ENCODE results near the gene CDH23. TPM values are rescaled to one million over a fixed set of nuclear protein-coding genes. Genes with fewer than 3 reads are reported as not detected.

The CDH23 gene
- total RNA-seq, 1 experiment from 2014 or later = not detected

GRCh38 chr10:71537681-71538080 is 141.0 kb downstream of the CDH23 start:
- no peak for DNase-seq (ENCODE audit: low read depth)

- DNase-seq (ENCODE audit: low read depth) = no peak
Observed at GRCh38 chr10:71538608-71539260, 142.0 kb downstream of the CDH23 start.

GRCh38 chr10:71539442-71540118 is 142.9 kb downstream of the CDH23 start:
- DNase-seq (ENCODE audit: low read depth) = no peak

- DNase-seq (ENCODE audit: low read depth) = no peak
Observed at GRCh38 chr10:71542478-71542877, 145.8 kb downstream of the CDH23 start.

- no peak for DNase-seq (ENCODE audit: low read depth)
Observed at GRCh38 chr10:71543608-71544170, 147.0 kb downstream of the CDH23 start.

- no peak for DNase-seq (ENCODE audit: low read depth)
Observed at GRCh38 chr10:71545001-71545400, 148.3 kb downstream of the CDH23 start.

- no peak for DNase-seq (ENCODE audit: low read depth)
Observed at GRCh38 chr10:71546220-71546619, 149.5 kb downstream of the CDH23 start.

- no peak for DNase-seq (ENCODE audit: low read depth)
Observed at GRCh38 chr10:71547312-71547711, 150.6 kb downstream of the CDH23 start.

- no peak for DNase-seq (ENCODE audit: low read depth)
Observed at GRCh38 chr10:71547876-71548846, 151.4 kb downstream of the CDH23 start.

GRCh38 chr10:71549766-71550533 is 153.2 kb downstream of the CDH23 start:
- DNase-seq (ENCODE audit: low read depth) = no peak

- no peak for DNase-seq (ENCODE audit: low read depth)
Observed at GRCh38 chr10:71550628-71551027, 153.9 kb downstream of the CDH23 start.

GRCh38 chr10:71551970-71552369 is 155.2 kb downstream of the CDH23 start:
- DNase-seq (ENCODE audit: low read depth) = no peak

- DNase-seq (ENCODE audit: low read depth) = no peak
Observed at GRCh38 chr10:71553432-71553831, 156.7 kb downstream of the CDH23 start.

- DNase-seq (ENCODE audit: low read depth) = no peak
Observed at GRCh38 chr10:71554671-71555070, 158.0 kb downstream of the CDH23 start.

GRCh38 chr10:71555087-71555723 is 158.5 kb downstream of the CDH23 start:
- no peak for DNase-seq (ENCODE audit: low read depth)

GRCh38 chr10:71555724-71556119 is 159.0 kb downstream of the CDH23 start:
- no peak for DNase-seq (ENCODE audit: low read depth)

GRCh38 chr10:71558991-71559390 is 162.3 kb downstream of the CDH23 start:
- no peak for DNase-seq (ENCODE audit: low read depth)

- no peak for DNase-seq (ENCODE audit: low read depth)
Observed at GRCh38 chr10:71561003-71561574, 164.4 kb downstream of the CDH23 start.

- no peak for DNase-seq (ENCODE audit: low read depth)
Observed at GRCh38 chr10:71562181-71562580, 165.5 kb downstream of the CDH23 start.

GRCh38 chr10:71562904-71563303 is 166.2 kb downstream of the CDH23 start:
- no peak for DNase-seq (ENCODE audit: low read depth)

Measured in M059J (cell line).